Measurements from ENCODE around the gene CYFIP1.
"Not testable (repeated sequence)": the region's sequence is repeated elsewhere in the genome, so short reads cannot be mapped to it uniquely, and the experiment has no call there.

Gene CYFIP1

DNA sequence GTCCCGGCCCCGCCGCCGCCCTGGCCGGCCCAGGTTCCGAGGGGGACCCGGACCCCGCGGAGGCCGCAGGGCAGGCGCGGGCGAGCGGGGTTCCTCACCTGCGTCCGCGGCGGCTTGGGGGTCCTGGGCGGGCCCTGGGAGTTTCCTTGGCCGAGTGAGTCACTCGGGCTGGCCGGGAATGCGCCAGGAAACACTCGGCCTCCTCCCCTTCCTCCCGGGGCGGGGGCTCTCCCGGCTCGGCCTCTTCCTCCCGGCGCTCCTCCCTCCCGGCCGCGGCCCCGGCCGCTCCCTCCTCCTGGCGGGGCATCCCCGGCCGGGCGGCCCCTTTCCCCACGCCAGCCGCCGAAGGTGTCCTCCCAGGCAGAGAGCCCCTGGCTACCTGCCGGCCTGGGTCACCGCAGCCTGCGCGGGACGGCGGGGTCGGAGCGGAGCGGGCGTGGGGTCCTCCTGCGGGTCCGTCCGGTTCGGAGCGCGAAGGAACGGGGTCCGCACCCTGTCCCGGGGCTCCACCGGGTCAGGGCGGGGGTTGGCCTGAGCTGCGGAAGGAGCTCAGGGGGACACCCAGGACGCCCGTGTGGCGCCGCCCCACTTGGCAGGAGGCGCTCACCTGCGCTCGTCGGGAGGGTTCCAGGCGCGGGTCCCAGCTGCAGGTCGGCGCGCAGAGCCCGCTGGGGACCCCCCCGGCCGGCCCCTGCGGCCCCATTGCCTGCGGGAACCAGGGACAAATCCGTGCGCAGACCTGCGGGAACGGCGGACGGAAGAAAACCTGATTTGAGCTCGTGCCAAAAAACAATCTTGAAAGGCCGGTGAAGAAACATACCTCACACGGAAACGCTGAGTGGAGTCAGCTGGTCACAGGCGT is at the start of gene CYFIP1:
CYFIP1 (minus strand) TSS at position 180 of the 862 bp plus-strand sequence. CDS start 33,083 bp downstream, outside the sequence.
- FAIRE-seq (no peak), DNase-seq (ENCODE audit: low spot score) (peak; percentile 97)

DNA sequence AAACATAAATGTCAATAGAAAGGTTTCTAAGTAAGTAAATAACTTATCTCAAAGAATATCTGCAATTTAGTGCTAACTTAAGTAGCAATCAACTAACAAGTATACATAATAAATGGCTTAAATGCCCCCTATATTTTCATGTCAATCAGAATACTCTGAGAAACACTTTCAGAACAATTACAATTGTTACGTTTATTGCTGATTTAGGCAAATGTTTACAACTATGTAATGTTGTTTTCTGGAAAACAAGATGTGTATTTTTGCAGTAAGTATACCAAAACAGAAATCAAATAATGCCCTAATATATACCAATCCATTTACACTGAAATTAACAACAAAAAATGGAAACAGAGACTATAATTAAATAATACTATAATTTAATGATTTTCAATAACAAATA is 46.0 kb upstream of the CYFIP1 start:
- FAIRE-seq (no peak), DNase-seq (ENCODE audit: low spot score) (no peak)

DNA sequence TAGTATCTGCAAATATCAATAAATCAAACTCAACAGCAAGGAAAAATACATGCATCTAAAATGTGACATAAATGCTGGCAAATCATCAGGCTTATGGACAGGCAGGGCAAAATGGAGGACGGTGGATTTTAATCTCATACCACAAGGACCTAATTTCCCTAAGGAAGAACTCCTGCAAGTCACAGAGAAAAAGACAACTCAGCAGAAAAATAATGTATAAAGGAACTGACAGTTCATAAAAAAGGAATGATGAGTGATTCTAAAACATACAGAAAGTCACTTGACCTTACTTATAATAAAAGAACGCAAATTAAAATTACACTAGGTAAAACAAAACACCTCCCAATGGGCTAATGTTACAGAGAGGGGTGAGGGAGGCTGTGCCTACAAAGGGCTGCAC is 42.0 kb upstream of the CYFIP1 start:
- DNase-seq (ENCODE audit: low spot score) (no peak), FAIRE-seq (no peak)

DNA sequence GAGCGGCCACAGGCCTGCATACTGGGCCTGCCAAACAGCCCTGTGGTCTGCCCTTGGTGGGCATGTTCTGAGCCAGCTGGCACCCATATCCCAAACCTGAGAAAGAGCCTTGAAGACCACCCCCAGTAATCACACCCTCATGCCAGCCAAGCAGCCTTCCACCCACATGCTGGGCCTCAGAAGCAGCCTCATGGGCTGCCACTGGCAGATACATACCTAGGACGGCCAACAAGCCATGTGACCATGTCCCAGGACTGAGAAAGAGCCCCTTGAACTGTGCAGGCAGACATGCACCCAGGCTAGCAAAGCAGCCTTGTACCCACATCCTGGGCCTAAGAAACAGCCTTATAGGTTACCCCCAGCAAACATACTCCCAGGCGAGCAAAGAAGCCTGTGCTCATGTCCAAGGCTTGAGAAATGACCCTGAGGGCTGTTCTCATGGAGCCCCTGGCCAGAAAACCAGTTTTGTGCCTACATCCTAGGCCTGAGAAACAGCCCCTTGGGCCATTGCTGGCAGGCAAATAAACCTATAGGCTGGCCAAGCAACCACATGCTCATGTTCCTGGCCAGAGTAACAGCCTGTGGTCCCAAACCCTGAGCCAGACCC is 34.3 kb upstream of the CYFIP1 start:
- DNase-seq (ENCODE audit: low spot score), result no peak
- FAIRE-seq, result no peak

DNA sequence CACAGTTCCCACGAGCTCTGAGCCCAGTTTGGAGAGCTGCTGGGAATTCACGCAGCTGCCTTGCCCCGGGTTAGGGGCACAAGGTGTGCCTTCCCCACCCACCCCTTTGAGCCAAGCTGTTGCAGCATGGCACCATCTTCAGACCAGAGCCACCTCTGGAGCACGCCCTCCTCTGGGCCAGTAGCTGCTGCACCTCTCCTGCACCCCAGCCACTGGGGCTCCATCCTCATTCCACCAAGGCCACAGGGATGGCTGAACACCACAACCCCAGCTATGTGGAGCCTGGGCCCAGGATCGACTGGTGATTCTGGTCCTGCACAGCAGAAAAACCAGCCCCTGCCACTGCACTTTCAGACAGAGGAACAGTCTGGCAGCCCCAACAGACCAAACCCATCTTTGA is 33.5 kb upstream of the CYFIP1 start:
- FAIRE-seq, result no peak
- DNase-seq (ENCODE audit: low spot score), result no peak

DNA sequence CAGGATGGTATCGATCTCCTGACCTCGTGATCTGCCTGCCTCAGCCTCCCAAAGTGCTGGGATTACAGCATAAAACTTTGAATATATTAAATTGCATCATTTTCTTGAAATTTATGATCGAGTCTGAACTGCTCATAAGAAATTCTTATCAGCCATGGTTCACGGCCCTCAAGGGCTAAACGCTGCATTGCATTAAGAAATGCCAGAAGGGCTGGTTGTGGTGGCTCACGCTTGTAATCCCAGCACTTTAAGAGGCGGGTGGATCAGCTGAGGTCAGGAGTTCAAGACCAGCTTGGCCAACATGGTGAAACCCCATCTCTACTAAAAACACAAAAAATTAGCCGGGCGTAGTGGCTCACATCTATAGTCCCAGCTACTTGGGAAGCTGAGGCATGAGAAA is 32.4 kb upstream of the CYFIP1 start:
- not testable (repeated sequence) for FAIRE-seq; DNase-seq (ENCODE audit: low spot score)

DNA sequence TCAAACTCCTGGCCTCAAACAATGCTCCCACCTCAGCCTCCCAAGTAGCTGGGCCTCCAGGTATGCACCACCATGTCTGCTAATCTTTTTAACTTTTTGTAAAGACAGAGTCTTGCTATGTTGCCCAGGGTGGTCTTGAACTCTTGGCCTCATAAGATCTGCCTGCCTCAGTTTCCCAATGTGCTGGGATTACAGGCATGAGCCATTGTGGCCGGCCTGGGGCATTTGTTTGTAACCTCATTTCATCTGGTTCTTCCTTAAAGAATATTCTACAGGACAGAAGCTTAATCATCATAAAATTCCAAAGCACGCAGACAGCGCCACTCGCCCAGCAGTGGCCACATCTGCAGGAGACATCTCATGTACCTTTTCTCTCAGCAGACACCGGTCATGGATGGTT is 23.6 kb upstream of the CYFIP1 start:
- no peak for DNase-seq (ENCODE audit: low spot score)
- FAIRE-seq, result no peak

DNA sequence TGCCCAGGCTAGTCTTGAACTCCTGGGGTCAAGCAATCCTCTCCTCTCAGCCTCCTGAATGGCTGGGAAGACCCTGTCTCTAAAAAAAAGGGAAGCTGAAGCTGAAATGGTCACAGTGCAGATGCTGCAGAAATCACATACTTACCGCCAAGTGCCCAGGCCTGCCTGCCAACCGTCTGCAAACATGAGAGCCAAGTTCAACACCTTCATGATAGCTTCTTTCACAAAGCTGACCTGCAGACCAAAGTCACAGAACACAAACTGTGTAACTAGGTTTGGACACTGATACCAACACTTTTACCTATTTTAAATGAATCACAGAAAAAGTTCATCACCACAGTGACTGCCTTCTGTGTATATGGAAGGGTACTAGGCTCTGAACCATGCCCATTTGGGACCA is 22.8 kb upstream of the CYFIP1 start:
- FAIRE-seq (no peak), DNase-seq (ENCODE audit: low spot score) (no peak)

DNA sequence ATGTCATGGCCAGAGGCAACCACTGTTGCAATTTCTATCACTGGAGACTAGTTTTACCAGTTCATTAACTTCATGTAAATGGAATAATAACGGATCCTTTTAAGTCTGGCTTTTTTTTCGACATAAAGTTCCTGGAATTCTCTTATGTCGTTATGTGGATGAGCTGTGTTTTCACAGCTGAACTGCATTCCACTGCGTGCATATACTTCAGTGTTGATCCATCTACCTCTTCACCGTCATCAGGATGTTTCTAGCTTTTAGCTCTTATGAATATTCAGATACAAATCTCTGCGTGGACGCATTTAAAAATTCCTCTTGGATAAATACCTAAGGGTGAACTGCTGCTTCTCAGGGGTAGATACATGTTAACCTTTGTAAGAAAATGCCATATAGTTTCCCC is 15.6 kb upstream of the CYFIP1 start:
- FAIRE-seq, result no peak

DNA sequence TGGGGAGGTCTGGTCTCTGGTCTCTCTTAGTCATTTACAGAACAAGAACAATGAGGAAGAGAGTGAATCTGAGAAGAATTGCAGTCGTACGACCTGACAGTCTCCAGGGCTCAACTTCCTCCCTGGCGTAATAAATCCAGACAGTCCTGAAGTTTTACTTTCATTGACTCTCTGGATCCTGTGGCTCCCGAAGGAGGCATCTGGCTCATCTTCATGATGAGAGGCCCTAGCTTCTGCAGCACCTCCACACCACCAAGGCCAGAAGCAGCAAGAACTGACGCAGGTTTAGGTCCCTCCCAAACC is 11.8 kb upstream of the CYFIP1 start:
- DNase-seq (ENCODE audit: low spot score) (no peak), FAIRE-seq (no peak)

More for the DNA sequence above, 15.6 kb upstream of the CYFIP1 start:
- no peak for DNase-seq (ENCODE audit: low spot score)

DNA sequence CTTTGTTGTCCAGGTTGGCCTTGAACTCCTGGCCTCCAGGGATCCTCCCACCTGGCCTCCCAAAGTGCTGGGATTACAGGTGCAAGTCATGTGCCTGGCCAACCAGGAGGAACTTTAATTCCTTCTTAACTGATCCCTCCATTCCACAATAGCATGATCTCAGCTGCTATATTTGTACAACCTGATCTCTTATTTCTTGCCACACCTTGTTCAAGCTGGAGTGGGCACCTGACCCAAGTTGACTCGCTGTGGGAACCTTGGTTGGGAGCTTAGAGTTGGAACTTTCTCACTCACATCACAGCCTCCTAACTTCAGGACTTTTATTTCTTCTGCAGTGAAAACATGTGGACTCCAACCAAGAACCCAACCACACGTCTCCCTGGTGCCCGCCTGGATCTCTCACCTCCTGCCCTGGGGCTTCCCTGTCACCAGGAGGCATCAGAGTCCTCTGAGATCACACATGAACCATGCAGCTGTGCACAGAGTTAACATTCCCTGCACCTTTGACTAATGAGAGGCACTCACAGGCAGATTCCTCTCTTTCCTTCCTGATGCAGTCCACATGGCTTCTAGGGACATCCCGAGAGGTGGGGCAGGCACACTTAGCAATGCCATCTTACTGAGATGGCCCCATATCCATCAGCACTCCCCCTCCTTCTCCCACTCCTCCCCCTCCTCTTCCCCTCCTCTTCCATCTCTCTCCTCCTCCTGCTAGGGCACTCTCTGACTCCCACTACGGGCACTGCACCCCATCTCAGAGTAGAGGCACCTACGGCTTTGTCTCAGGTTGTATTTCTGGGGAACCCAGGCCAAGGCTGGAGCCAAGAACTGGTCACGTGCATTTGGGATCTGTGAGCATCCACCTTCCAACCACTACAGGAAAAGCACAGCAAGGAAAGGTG is 9.7 kb upstream of the CYFIP1 start:
- FAIRE-seq (no peak), DNase-seq (ENCODE audit: low spot score) (no peak)

DNA sequence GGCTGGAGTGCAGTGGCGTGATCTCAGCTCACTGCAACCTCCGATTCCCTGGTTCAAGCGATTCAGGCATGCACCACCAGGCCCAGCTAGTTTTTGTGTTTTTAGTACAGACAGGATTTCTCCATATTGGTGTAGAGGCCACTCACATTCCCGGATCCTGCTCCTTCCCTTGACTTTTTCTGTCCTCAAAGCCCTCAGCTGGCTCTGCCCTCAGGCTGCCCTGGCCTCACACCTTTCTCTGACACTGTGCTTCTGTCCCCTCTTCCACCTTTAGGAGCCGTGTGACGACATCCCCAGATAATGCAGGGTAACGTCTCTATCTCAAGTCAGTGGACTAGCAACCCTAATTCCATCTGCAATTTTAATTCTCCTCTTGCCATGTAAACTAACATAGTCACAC is 8.6 kb upstream of the CYFIP1 start:
- FAIRE-seq, result no peak
- DNase-seq (ENCODE audit: low spot score), result no peak

DNA sequence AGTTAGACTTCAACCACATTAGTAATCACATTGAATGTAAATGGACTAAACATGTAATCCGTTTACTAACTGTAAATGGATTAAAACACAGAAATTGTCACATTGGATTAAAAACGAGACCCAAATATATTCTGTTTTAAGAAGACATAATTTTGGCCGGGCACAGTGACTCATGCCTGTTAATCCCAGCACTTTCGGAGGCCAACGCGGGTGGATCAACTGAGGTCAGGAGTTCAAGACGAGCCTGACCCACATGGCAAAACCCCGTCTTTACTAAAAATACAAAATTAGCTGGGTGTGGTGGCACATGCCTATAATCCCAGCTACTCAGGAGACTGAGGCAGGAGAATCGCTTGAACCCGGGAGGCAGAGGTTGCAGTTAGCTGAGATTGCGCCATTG is 1.8 kb upstream of the CYFIP1 start:
- FAIRE-seq; DNase-seq (ENCODE audit: low spot score): not testable (repeated sequence)

DNA sequence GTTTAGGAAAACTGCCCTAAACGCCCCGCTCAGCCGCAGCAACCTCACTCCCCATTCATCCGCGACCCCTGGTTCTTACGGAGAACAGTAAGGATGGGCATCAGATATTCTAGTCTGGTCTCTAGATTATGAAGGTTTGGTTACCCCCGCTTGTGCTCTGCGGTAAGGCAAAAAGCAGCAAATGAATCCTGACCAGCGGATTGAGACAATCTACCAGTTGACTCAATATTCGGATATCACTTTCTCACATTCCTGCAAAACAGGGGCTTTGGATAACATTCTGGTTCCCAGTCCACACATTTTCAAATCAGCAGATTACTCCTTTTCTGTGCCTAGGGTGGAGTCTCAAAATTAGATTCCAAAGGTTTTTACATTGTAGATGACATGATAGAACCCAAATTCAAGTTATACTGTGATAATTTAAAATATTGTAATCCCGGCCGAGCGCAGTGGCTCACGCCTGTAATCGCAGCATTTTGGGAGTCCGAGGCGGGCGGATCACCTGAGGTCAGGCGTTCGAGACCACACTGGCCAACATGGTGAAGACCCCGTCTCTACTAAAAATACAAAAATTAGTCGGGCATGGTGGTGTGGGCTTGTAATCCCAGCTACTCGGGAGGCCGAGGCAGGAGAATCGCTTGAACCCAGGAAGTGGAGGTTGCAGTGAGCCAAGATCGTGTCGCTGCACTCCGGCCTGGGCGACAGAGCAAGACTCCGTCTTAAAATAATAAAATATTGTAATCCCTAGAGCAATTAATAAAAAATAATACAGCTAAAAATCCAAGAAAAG is 1.1 kb upstream of the CYFIP1 start:
- no peak for DNase-seq (ENCODE audit: low spot score)
- no peak for FAIRE-seq

DNA sequence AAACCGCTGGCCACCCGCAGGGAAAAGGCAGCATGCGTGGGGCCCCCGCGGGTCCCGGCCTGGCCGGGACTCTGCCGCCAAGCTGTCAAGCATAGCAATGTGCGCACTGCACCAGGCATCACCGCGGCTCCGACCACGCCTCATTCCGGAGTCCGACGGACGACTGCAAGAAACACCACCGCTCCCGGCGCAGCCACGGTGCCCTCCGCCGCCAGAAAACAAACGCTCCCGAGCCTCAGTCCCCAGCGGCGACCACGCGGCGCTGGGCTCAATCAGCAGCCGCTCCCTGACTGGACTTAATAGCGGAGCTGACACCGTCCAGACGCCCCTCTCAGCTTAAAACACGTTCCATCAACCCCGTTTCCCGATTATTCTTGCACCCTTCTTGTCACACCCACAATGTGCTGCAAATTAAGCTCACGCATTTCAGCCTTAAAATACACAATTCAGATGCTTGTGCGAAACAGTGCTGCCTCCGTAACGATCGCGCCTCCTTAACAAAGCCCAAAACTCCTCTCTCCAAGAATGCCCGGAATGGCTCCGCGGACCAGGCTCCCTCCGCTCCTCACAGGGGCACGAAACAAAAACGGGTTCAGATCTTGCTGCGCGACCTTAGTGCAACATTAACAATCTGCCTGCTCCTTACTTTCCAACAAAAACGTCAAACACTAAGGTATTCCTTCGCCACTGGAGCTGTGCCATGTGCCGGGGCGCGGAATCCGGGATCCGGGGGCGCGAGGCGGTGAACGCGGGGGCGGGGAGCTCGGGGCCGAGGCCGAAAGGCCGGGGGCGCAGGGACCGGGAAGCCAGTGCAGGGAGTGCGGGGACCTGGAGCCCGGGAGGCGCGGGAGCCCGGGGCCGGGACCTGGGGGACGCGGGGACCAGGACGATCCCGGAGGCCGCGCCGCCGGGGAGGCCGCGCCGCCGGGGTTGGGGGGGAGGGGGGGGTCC is 655 bp downstream of the CYFIP1 start:
- DNase-seq (ENCODE audit: low spot score), result peak; percentile 75

DNA sequence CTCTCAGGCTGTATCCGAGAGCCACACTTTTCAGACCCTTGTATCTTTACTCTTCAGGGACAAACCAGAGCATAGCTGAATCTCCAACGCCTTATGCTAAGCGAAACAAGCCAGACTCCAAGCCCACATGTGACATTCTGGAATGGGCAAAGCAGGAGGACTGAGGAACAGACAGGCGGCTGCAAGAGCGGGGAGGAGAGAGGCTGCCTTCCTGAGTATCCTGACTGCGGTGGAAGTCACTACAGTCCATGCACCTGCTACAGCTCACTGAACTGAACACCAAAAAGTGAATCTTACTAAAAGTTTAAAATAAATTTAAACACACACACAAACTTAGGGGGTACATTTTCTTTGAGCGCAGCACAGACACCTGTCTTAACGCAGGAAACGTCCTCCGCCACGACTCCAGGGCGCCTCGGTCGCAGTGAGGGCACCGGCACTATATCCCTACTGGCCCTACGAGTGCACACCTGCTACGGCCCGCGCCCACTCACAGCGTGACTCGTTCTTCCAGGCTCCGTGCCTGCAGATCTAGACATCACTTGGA is 1.4 kb downstream of the CYFIP1 start:
- DNase-seq (ENCODE audit: low spot score) (no peak), FAIRE-seq (no peak)

More for the DNA sequence above, 655 bp downstream of the CYFIP1 start:
- FAIRE-seq, result no peak

DNA sequence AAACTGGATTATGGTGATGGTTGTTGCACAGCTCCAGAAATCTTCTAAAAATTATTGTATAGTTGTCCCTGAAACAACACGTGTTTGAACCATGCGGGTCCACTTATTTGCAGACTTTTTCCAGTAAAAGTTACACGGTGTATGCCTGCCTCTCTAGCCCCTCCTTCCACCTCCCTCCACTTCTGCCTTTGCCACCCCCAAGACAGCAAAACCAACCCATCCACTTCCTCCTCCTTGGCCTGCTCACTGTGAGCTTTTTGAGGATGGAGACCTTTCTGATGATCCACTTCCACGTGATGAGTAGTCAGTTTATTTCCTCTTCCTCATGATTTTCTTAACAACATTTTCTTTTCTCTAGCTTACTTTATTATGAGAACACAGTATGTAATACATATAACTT is 5.4 kb downstream of the CYFIP1 start:
- FAIRE-seq, result no peak
- no peak for DNase-seq (ENCODE audit: low spot score)

DNA sequence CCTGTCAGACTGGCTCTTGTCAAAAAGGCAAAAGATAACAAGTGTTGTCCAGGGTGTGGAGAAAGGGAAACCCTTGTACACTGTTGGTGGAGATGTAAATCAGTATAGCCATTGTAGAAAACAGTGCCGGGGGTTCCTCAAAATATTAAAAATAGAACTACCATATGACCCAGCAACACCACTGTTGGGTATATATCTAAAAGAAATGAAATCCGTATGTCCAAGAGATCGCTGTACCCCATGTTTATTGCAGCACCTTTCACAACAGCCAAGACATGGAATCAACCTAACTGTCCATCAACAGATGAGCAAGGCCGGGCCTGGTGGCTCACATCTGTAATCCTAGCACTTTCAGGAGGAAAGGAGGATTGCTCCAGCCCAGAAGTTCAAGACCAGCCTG is 6.2 kb downstream of the CYFIP1 start:
- DNase-seq (ENCODE audit: low spot score), result no peak
- no peak for FAIRE-seq

DNA sequence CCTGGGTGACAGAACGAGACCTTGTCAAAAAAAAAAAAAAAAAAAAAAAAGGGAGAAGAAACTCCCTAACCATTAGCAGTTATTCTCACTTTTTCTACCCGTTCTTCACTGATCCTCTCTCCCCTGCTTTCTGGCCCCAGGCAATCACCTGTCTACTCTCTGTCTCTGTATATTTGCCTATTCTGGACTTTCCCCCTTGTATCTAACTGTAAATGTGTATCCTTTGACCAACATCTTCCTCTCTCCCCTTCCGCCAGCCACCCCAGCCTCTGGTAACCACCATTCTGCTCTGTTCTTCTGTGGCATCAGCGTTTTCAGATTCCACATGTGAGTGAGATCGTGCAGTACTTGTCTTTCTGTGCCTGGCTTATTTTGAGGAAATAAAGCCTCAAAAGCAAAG is 6.9 kb downstream of the CYFIP1 start:
- DNase-seq (ENCODE audit: low spot score) (no peak), FAIRE-seq (no peak)

DNA sequence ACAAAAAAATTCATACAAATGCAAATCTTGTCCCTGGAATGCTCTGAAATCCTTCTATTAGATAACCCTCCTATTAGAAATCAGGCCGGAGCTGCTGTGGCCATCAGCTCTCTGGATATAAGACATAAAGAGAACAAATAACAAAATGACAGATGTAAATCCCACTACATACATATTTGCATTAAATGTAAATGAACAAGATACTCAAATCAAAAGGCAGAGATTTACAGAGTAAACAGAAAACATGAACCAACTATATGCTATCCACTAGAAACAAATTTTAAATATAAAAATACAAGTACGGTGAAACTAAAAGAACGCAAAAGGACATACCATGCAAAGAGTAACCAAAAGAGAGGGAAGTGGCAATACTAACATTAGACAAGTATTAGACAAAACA is 10.7 kb downstream of the CYFIP1 start:
- DNase-seq (ENCODE audit: low spot score), result no peak
- no peak for FAIRE-seq
